ENCODE measurements around the gene FAM240B. TPM values are rescaled to one million over a fixed set of nuclear protein-coding genes. Genes with fewer than 3 reads are reported as not detected.

The FAM240B gene
- total RNA-seq, 1 experiment from 2014 or later: not detected

DNA sequence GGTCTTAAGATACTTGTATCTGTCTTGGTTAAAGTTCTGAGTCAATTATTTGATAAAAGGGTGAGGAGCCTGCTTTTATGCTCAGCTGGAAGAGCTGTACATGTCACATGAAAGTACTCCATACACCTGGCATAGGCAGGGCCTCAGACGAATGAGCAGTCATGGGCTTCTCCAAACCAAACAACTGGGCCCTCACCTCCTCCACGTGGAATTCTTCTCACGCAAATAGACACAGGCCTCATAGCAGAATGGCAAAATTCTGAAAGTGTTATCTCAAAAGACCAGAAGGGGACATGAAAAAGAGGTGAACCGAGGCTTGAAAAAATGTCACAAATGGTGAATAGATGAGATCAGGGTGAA, 48.6 kb downstream of the FAM240B start:
- no peak overlapping the region for H2BK15ac ChIP-seq (ENCODE audit: low read depth, low read length)
- TF ChIP-seq, protein P1, sequence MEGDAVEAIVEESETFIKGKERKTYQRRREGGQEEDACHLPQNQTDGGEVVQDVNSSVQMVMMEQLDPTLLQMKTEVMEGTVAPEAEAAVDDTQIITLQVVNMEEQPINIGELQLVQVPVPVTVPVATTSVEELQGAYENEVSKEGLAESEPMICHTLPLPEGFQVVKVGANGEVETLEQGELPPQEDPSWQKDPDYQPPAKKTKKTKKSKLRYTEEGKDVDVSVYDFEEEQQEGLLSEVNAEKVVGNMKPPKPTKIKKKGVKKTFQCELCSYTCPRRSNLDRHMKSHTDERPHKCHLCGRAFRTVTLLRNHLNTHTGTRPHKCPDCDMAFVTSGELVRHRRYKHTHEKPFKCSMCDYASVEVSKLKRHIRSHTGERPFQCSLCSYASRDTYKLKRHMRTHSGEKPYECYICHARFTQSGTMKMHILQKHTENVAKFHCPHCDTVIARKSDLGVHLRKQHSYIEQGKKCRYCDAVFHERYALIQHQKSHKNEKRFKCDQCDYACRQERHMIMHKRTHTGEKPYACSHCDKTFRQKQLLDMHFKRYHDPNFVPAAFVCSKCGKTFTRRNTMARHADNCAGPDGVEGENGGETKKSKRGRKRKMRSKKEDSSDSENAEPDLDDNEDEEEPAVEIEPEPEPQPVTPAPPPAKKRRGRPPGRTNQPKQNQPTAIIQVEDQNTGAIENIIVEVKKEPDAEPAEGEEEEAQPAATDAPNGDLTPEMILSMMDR (conservative IDR thresholded peaks at IDR 0.05): no peak
- H3K4ac ChIP-seq (ENCODE audit: low read depth, low read length): no peak overlapping the region
- H3K79me1 ChIP-seq (ENCODE audit: insufficient read depth, low read depth, low read length, poor library complexity, severe bottlenecking): no peaks in the 10 kb centered on the region
- H4K91ac ChIP-seq (ENCODE audit: insufficient read length, low read depth, low read length): no peak overlapping the region
- H3K23me2 ChIP-seq (ENCODE audit: insufficient read length, low read depth, low read length, poor library complexity, severe bottlenecking): no peaks in the 10 kb centered on the region
- H4K20me1 ChIP-seq (ENCODE audit: control insufficient read depth, insufficient read depth, insufficient read length): no peaks in the 10 kb centered on the region
- no peak overlapping the region for H3K4me2 ChIP-seq (ENCODE audit: insufficient read depth, insufficient read length, low read length)
- H2BK5ac ChIP-seq (ENCODE audit: insufficient read length, low read length): no peak overlapping the region
- no peak overlapping the region for H2BK120ac ChIP-seq (ENCODE audit: low read depth, low read length, poor library complexity, severe bottlenecking)
- no peak overlapping the region for H3K56ac ChIP-seq (ENCODE audit: insufficient read length, low read depth, low read length)
- H2AFZ ChIP-seq (ENCODE audit: low read length): no peak overlapping the region
- Mint-ChIP-seq H3K9me3 (peaks cover 0 to 2% of the 10 kb centered on the region in 2 experiments; a peak in 1 of 5 replicates), H3K4me1 (peaks cover 27 to 30% of the 10 kb centered on the region in 2 experiments), H3K27ac (peak overlapping the region in 1 of 3 experiments; percentile 43; a peak in 2 of 7 replicates), H3K4me3 (no peak overlapping the region), H3K27me3 (ENCODE audit: low read depth) (peaks cover 19% of the 10 kb centered on the region), H3K36me3 (ENCODE audit: insufficient read depth in 1 of 3, low read depth in 3 of 3) (peaks cover 0 to 4% (median 0%) of the 10 kb centered on the region in 3 experiments; a peak in 3 of 7 replicates)
- H3K27me3 ChIP-seq (ENCODE audit: insufficient read depth, low read length): no peaks in the 10 kb centered on the region
- no peak overlapping the region for H4K8ac ChIP-seq (replicated peaks; ENCODE audit: insufficient read length, low read depth, low read length)
- no peaks in the 10 kb centered on the region for H3K9me3 ChIP-seq (ENCODE audit: control insufficient read depth, low read depth, low read length)
- H3K9ac ChIP-seq (ENCODE audit: extremely low read depth, insufficient read length, low read length): no peak overlapping the region
- H3K79me2 ChIP-seq (ENCODE audit: insufficient read depth, low read length): no peaks in the 10 kb centered on the region
- H3K4me1 ChIP-seq (ENCODE audit: insufficient read depth, low read length): peaks cover 12% of the 10 kb centered on the region; the same call in 1 of the 2 replicates
- no peak for DNase-seq
- H3K18ac ChIP-seq (ENCODE audit: insufficient read length, low read depth, low read length): no peak overlapping the region
- no peak overlapping the region for H3T11ph ChIP-seq (ENCODE audit: low read length)
- H2AK5ac ChIP-seq (ENCODE audit: insufficient read length, low read length): no peak overlapping the region
- H2BK20ac ChIP-seq (ENCODE audit: low read depth, low read length, poor library complexity, severe bottlenecking): no peak overlapping the region
- no peak overlapping the region for H2BK12ac ChIP-seq (ENCODE audit: insufficient read length, low read depth, low read length)
- H3K27ac ChIP-seq (ENCODE audit: insufficient read length, low read depth, low read length): no peak overlapping the region
- no peak overlapping the region for H3K14ac ChIP-seq (ENCODE audit: insufficient read depth, low read length)
- WGBS (ENCODE audit: extremely low coverage, insufficient read length, low lambda C conversion rate): no CpG with 5 or more reads among the region's 4 CpGs
- H3K23ac ChIP-seq (ENCODE audit: insufficient read length, low read depth, low read length): no peak overlapping the region
- no peak overlapping the region for H4K5ac ChIP-seq (ENCODE audit: insufficient read length, low read depth, low read length)
